Raji (cell line): ENCODE measurements around the gene SYNC.

Source experiments
- POLR2A ChIP-seq: IDR thresholded peaks from 2 replicates; pipeline ENCODE4 v1.6.1; 2011; ENCODE audit warnings: low read depth, low read length, control low read depth; ENCODE audit not compliant: insufficient read depth

SYNC gene

DNA sequence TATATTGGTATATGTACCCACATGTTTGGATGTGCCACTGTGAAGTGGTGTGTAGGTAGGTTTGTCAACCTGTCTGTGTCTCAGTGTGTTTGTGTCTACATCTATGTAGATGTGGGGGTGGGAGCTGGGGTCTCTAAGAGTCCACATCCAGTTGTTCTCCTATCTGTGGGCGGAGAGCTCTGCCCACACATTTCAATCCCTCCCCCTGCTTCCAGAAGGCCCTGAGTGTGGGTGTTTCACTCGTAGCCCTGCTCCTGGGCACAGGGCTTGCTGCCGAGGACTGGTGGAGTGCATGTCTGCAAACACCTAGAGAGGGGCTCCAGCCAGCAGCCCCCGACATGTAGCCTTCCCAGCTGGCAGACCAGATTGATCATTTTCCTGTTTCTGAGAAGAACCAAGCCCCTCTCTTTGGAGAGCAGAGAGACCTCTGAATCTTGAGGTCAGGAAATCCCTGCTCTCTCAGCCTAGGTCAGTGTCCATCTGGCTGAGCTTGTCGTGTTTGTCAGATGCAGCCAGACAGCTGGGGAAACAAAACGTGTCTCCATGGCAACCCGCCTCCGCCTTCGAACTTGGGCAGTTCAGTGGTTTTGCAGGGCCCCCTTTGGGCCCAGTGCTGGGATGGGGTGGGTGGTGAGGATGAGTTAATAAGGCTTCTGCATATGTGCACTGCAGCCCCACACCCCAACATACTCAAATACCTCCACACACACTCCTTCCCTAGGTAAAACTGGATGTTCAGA is 31.2 kb upstream of the SYNC start:
- no peak for TF ChIP-seq POLR2A

DNA sequence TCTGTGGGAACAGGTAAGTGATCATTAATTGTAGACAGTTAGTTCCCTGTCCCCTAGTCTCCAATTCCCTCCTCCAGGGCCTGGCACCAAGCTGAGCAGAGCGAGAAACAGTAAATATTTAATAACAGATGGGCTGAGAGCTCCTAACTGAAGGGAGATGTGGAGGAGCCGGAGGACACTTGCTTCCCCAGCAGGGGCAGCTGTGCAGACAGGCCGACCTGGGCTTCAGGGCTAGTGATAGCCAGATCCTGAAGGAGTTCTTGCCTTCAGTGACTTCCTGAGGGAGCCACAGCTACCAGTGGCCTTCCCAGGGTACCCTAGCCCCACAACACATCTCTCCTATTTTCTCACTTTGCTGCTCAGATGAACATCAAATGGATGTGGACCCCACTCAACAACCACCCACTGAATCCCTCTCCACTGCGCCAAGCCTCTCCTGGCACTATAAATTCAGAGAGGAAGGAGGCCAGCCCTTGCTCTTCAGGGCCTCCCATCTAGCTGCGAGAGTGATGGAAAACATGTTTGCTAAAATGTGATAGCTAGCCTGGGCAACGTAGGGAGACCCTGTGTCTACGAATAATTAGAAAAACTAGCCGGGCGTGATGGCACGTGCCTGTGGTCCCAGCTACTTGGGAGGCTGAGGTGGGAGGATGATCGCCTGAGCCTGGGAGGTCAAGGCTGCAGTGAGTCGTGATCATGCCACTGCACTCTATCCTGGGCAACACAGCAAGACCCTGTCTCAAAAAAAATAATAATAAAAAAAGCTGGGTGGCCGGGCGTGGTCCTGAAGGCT is 26.9 kb upstream of the SYNC start:
- TF ChIP-seq POLR2A: no peak

GRCh38 chr1:32728413-32729077 is 26.0 kb upstream of the SYNC start:
- no peak for TF ChIP-seq POLR2A

GRCh38 chr1:32727876-32728275 is 25.3 kb upstream of the SYNC start:
- TF ChIP-seq POLR2A: no peak

DNA sequence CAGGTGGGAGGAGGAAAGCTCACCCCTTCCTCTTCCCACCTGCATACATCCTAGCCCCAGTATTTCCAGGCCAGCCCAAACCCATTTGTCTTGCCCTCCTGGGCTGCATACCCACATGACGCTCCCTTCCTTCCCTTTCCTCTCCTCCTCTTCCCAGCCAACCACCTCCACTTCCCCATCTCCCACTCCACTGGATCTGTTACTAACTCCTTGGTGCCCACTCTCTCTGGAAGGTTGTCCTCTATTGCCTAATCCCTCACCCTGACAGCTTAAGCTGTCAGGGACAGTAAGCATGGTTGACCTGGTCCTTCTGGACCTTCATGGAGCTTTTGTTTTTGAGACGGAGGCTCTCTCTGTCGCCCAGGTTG is 23.0 kb upstream of the SYNC start:
- TF ChIP-seq POLR2A: no peak

- no peak for TF ChIP-seq POLR2A
Measured at GRCh38 chr1:32724678-32725614, 22.4 kb upstream of the SYNC start.

DNA sequence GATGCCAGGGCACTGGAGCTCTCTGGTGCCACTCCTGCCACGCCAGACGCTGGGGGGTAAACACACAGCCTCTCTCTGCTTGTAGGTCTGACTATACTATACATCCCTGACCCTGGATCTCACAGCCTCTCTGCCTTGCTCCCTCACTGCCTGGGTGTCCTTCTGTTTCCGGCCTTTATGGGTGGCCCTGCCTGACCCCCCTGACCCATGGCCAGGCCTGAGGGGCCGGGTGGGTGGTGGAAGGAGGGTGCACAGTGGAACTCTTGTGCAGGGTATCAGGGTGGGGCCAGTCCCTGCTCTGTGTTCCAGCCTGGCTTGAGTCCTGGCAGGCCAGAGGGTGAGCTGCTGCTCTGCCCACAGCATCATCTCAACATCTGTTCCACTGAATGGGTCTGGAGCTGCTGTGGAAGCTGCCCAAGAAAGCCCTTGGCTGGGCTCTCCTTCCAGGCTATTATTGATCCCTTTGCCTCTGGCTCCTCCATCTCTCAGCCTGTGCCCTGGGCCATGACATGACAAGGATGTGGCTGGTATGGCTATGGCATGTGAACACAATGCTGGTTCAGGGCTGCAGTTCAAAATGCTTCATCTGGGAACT is 17.2 kb upstream of the SYNC start:
- no peak for TF ChIP-seq POLR2A

- no peak for TF ChIP-seq POLR2A
Measured at GRCh38 chr1:32718527-32718926, 16.0 kb upstream of the SYNC start.

GRCh38 chr1:32718036-32718435 is 15.5 kb upstream of the SYNC start:
- no peak for TF ChIP-seq POLR2A

DNA sequence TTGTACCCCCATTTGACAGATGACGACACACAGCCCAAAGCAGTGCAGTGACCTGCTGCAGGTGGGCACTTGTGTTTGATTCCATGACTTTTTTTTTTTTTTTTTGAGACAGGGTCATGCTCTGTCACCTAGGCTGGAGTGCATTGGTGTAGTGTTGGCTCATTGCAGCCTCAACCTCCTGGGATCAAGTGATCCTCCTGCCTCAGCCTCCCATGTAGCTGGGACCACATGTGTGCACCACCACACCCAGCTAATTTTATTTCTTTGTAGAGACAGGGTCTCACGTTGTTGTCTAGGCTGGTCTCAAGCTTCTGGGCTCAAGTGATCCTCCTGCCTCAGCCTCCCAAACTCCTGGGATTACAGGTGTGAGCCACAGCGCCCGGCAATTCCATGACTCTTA is 14.9 kb upstream of the SYNC start:
- TF ChIP-seq POLR2A: no peak

DNA sequence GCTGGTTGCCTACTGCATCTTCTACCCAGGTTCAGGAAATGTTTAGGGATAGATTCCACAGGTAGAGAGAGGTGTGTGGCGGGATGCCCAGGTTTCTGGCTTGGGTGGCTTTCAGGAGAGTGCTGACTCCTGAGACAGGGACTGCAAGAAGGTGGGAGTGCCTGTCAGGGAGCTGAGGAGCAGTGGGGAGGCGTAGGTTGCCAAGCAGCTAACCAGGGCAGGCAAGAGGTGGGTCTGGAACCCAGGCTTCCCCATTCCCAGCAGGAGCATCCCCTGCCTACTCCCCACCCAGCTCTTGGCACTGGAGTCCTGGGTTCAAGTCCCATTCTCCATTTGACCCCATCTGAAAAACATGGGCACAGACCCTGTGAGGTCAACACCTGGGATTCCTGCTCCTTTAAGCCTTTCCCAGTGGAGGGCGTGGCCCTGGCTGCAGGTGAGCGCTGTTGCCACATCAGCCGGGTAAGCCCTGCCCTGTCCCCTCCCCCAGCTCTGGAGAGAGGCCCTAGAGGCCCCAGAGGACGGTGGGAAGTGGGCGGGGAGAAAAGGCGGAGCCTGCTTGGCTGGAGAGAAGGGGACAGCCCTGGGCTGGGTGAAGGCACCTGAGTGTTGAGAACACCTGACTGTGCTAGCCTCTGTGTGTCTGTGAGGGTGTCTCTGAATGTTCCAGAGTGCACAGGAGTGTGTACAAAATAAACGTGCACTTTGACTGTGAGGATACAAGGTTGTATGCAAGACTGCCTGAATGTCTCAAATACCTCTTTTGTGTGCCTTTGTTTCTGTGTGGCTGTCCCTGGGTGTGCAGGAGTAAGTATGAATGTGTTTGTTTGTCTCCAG is 14.0 kb upstream of the SYNC start:
- peak; percentile 76 for TF ChIP-seq POLR2A

DNA sequence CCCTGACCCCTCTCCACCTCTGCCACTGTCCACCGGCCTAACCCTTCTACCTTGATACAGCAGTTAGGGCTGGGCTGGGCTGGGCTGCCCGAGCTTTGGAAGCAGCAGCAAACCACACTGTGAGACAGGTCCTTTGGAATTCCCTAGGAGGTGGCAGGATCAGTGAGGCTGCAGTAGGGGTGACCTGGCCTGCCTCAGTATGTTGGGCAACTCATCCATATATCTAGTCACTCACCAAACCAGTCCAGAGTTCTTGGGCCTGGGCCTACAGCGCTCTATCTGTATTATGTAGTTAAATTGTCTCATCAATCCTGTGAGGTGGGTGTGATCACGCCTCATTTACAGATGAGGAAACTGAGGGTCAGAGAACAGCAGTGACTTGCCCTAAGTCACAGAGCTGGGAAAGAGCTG is 13.3 kb upstream of the SYNC start:
- no peak for TF ChIP-seq POLR2A

- TF ChIP-seq POLR2A: no peak
Measured at GRCh38 chr1:32714277-32714676, 11.7 kb upstream of the SYNC start.

- TF ChIP-seq POLR2A: no peak
Measured at GRCh38 chr1:32713081-32713480, 10.5 kb upstream of the SYNC start.
